GM18499 (cell line): ENCODE data around the gene SPAAR.

Experiments
- ATAC-seq: cut with Tn5 transposase; IDR thresholded peaks from one replicate; pipeline ENCODE4 v1.9.1; 2021; ENCODE audit warnings: moderate number of reproducible peaks; ENCODE audit not compliant: insufficient read depth, unreplicated experiment

SPAAR gene

DNA sequence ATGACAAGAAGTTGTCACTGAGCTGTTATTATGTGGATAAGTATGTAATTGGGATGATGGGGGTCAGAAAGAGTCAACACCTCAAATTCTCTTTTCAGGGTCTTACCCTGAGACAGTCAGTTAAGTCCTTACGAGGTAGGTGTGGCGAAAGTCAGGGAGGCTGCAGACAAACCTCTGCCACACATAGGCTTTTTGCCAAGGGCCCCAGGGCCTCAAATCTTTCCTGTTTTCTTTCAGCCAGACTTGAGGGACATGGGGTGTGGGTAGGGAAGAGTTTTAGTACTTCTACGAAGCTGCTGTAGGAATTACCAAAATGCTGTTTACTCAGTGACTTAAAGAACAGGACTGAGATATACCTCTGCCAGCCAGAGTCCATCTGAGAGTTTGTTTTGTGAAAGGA lies 34.9 kb downstream of the SPAAR start:
- no peak for ATAC-seq

DNA sequence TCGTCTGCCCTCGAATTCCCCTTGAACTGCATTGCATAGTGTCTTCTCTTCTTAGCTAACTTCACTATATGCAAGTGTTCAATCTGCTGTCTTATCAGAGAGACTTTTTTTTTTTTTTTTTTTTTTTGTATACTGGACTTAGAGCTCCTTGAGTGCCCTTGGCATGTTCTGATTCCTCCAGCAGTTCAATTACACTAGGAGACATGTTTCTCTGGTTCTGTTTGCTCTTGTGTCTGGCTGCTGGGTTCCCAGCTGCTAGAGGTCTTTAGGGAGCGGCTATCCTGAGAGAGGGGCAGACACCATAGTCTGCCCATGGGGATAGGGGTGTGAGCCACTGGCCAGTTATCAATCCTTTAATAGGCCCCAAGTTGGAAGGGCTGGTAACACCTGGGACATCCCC lies 35.6 kb downstream of the SPAAR start:
- ATAC-seq: no peak

DNA sequence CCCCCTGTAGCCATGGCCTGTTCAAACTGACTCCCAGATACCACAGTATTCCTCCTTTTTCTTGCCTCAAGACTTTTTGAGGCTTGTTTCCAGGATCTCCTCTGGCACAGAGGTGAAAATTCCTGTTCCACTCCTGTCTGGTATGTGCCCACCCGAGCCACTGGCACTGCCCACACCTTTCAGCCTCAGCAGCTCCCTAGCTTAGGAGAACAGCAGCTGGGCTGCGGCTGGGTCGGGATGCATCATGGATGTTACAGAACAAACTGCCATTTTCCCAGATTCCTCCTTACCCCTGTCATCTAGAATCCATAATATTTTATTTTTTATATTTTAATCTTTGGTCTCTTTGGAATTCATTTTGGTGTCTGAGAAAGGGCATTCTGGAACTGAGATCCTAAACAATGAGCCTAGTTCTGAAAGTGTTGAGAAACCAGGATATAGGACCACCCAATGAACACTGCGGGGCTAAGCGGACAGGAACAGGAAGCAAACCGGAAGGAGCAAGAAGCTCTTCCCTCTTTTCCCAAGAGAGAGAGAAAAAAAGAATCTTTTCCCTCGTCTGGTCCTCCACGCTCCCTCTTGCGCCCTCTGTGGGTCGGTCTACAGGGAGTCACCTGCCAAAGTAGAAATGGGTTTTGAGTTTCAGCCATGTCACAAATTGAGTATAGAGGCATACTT lies 36.2 kb downstream of the SPAAR start:
- no peak for ATAC-seq

DNA sequence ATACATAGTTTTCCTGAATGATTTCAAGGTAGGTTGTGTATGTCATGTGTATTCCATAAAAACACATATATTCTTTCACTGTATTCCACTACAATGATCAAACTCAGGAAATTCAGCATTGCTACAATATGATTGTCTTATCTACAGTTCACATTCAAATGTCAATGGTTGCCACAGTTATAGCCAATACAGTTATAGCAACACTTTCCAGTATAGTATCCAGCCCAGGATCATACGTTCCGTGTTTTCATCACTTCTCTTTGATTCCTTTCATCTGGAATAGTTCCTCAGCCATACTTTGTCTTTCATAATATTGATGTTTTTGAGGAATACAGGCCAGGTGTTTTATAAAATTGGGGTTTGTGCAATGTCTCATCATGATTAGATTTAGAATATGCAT lies 39.2 kb downstream of the SPAAR start:
- ATAC-seq: no peak

DNA sequence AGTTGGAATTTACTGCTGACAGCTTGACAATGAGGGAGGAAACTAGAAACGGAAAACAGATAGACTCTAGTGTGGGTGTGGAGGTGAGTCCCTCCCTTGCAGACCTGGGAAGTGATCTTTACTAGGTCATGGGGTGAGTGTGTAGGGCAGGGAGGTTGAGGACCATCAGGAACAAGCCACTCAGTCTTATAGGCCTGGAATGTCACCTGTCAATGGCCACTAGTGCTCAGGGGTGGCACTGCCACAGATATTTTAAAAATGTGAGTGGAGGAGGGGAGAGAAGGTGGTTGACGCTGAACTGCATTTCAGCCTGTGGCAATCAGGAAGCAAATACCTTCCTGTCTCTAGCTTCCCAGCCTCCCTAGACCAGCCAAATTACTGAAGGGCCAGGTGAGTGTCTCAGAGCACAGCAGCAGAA lies 39.6 kb downstream of the SPAAR start:
- no peak for ATAC-seq

DNA sequence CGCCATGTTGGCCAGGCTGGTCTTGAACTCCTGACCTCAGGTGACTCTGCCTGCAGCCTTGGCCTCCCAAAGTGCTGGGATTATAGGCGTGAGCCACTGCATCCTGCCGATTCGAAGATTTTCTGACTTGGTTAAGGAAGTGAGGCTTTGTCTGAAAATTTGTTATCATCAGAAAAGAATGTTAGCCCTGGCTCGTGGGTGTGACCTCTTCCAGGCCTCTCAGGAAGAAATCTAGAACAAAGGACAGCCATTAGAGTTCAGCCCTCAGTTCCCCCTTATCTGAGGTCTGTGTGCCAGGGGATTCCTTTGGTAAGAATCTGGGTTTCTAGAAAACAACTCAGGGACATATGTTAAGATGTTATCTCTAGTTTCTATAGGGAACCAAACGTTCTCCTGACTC lies 42.4 kb downstream of the SPAAR start:
- ATAC-seq: no peak

DNA sequence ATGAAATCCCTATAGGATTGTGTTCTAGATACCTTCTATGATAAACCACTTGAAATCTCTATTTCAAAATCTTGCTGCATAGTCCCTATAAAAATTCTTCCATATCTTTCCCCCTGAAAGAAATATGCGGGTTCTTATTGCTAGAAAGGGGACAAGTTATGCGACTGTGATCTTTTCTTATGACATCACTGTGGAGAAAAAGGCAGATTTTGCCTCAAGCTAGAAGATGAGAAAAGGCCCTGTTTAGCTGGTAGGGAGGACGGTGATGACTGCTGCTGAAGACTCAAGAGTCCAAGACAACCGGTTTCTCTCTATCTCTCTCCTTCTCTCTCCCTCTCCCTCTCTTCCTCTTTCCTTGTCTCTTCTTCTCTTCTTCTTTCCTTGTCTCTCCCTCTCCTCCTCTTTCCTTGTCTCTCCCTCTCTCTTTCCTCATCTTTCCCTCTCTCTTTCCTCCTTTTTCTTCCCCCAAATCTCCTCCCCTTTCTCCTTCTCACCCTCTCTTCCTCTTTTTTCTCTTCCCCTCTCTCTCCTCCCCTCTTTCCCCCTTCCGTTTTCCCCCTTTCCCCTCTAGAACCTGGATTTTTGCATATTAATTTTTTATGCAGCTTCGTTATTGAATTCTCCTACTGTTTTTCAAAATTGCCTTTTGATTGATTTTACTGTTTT lies 43.4 kb downstream of the SPAAR start:
- no peak for ATAC-seq

DNA sequence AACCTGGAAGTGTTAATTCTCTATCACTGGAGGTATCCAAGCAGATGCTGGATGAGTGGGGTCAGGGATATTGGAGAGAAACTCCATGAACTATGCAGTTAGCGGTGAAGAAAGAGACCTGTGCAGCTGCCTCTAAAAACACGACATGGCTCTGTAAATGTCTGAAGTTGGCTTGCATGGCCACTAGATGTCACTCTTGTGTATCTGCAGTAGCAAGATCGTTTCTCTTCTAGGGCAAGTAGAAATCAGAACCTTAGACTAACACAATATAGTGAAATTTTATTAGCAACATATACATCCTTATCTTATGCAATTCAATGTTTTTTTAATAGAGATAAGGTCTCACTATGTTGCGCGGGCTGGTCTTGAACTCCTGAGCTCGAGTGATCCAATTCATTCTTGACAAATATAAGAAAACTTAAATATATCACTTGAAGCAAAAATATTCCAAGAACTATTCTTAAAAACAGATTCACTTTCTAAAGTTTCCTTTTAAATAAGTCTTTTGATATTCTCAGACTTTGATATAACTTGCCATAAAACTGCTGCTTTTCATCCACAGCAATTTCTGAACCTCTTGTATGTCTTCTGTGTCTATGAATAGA lies 45.8 kb downstream of the SPAAR start:
- ATAC-seq: no peak

DNA sequence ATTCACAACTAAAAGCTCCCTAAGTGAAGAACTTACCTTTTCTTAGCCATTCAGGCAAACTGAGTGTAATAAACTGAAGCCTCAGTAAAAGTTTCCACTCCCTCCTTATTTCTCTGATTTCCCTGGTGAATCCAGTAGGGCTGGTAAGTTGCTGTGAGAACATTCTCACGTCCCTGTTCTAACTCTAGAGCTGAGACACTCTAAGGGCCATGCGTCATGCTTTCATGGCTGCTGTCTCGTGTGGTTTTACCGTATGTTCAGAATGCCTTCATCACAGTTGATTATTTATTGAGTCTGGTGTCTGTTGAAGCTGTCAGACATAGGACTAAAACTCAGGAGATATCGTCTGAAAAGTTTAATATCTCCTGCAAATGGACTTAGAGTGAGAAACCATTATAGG lies 47.4 kb downstream of the SPAAR start:
- ATAC-seq: no peak

DNA sequence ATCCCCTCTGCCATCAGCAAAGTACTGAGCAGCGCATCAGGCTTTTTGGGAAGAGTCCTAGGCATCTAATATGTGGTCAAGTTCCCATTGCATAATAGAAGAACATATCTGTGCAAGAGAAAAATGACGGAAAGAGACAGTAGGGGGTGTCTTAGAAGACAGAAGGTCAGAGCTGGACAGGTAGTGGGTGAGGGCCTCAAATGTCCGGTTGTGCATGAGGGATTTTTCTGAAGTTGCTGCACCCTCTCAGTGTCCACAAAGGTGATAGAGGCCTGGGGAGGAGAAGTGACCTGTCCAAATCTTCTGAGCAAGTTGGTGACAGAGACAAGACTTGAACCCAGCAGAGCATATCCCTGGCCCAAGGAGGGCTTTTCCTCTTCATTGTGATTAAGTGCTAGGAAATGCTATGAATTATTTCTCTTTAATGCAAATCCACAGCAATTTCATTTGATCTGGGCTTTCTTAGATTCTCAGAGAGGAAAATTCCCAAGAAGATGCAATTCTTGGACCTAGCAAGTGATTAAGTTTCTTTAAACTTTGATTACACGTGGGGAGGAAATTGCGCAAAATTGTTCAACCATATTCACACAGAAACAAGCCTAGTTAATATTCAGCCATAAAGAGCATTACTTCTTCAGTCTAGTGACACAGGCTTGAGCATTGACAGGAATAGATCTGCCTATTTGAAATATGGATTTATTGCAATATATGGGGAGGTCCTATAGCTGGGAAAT lies 49.0 kb downstream of the SPAAR start, which contains the start of gene OR2S2:
Gene OR2S2 (minus strand): TSS at position 51 of the 734 bp plus-strand sequence. CDS start 56 bp downstream, outside the sequence.
- no peak for ATAC-seq

DNA sequence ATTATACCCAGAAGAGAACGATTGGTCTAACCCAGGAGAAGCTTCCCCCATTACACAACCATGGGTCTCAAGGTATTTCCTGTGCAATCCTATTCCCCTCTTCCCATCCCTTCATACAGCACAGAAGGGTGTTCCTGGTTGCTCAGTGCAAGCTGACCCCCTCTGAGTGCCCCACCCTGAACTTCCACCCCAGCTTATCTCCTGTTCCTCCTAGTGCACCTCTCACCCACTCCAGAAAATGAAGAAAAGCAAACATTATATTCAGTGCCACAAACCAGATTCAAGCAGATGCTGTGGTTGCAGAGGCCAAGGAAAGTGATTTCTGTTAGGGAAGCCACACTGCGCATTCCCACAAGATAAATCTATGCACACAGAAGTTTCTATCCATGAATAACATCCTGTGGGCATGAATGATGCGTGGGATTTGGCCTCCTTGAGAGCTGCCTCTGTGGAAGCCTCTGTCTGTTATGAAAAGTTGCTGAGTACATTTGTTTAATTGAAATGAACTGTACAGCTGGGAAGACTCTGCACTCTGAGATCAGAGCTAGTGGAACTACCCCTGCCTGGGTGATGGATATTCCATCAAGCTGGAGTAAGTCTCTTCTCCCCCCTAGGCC lies 50.9 kb downstream of the SPAAR start:
- no peak for ATAC-seq
